GM20431 (cell line): Measurements from ENCODE around the gene POMT1.
"Not testable (repeated sequence)": the region's sequence is repeated elsewhere in the genome, so short reads cannot be mapped to it uniquely, and the experiment has no call there.

ENCODE experiments used
- in situ Hi-C: fragments of 300-500 bp; cut with MseI, MboI; formaldehyde crosslinking; loops from one replicate; pipeline ENCODE4 v1.15.0; 2020; ENCODE audit warnings: low sequenced_read_pairs; ENCODE audit not compliant: unreplicated experiment

POMT1 gene

DNA sequence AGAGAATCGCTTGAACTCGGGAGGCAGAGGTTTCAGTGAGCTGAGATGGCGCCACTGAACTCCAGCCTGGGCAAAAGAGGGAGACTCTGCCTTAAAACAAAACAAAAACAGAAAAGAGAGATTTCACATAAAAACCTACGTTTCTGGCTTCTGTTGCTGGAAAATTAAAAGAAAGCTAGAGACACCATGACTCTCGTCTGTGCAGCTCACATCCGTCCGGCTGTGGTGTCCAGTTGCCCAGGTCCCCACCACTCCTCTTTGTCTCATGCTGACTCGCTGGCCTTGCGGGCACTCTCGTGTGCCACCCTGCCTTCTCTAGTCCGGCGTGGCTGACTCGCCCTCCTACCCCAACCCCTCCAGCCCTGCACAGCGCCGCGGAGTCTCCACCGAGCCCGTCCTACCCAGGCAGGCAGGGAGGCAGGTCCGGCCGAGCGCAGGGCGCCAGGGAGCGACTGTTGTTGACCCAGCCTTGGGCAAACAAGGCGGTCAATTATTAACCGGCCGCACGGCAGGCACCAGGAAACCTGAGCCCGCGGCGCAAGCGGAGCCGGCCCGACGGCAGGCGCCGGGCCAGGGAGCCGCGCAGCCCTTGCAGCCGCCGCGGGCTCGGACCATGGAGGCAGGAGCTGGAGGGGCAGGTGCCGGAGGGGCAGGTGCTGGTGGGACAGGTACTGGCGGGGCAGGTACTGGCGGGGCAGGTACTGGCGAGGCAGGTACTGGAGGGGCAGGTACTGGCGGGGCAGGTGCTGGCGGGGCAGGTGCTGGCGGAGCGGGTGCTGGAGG is 42.5 kb downstream of the POMT1 start, which contains the start of gene PRRT1B:
PRRT1B (plus strand) TSS at position 521 of the 783 bp plus-strand sequence; CDS start at position 614, 93 bp downstream.
- in situ Hi-C loops: no loop called here

- in situ Hi-C loops: no loop called here
Measured at GRCh38 chr9:131545786-131546335, 43.1 kb downstream of the POMT1 start.

GRCh38 chr9:131546336-131547084 is 43.8 kb downstream of the POMT1 start:
- in situ Hi-C loops: no loop called here

GRCh38 chr9:131549186-131549585 is 46.5 kb downstream of the POMT1 start:
- in situ Hi-C loops: not testable (repeated sequence)

DNA sequence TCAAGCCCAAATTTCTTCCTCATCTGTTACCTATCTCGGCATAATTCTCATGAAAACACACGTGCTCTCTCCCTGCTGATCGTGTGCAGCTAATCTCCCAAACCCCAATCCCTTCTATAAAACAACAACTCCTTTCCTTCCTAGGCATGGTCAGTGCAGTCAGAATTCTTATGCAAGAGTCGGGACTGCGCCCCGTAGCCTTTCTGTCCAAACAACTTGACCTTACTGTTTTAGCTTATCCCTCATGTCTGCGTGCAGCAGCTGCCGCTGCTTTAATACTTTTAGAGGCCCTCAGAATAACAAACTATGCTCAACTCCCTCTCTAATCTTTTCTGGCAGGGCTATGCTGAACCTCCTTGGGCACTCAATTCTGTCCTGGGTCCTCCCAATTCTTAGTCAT is 47.7 kb downstream of the POMT1 start:
- in situ Hi-C loops: not testable (repeated sequence)

- in situ Hi-C loops: no loop called here
Measured at GRCh38 chr9:131552030-131552429, 49.3 kb downstream of the POMT1 start.

DNA sequence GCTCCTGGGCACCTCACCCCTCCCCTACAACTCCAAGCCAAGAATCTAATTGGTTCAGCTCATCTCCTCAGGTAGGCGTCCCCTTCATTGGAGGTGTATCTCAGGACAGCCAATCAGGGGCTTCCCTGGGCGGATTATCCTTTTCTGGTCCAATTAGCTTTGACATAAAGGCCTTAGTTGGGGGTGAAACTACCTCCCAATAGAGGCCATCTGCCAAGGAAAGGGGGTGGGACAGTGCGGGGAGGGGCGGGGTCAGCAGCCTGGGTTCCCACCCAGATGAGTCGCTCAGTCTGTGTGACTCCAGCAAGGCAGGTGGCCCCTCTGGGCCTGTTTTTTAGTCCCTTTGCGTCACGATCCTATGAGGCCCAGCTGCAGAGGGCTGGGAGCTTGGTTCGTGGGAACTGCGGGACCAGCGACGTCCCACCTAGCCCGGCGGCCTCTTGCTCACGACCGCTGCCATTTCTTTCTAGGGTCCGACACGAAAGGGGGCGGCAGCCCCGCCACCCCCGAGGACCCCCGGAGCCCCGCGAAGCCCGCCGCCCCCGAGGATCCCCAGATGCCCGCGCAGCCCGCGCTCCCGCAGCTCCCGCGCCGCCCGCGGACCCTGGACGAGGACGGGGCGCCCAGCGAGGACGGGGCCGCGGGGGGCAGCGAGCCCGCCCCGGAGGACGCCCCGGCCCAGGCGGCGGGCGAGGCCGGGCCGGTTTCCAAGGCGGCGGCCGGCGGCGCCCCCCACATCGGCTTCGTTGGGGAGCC is 51.5 kb downstream of the POMT1 start:
- in situ Hi-C loops: no loop called here

DNA sequence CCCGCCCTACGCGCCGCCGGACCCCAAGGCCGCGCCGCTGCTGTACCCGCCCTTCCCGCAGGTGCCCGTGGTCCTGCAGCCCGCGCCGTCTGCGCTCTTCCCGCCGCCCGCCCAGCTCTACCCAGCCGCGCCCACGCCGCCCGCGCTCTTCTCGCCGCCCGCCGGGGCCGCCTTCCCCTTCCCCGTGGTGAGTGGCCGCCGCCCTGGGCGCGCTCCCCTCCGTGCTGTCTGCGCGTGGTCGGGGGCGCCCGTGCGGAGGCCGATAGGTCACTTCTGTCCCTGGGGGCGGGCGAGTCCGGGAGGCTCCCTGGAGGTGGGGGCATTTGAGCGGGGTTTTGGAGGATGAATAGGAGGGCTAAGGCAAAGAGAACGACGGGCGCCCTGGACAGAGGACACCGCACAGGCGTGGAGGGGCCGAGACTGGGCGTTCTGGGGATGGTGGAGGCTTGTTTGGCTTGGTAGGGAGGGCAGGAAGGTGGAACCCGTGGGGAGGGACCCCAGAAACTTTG is 52.2 kb downstream of the POMT1 start:
- in situ Hi-C loops: no loop called here

DNA sequence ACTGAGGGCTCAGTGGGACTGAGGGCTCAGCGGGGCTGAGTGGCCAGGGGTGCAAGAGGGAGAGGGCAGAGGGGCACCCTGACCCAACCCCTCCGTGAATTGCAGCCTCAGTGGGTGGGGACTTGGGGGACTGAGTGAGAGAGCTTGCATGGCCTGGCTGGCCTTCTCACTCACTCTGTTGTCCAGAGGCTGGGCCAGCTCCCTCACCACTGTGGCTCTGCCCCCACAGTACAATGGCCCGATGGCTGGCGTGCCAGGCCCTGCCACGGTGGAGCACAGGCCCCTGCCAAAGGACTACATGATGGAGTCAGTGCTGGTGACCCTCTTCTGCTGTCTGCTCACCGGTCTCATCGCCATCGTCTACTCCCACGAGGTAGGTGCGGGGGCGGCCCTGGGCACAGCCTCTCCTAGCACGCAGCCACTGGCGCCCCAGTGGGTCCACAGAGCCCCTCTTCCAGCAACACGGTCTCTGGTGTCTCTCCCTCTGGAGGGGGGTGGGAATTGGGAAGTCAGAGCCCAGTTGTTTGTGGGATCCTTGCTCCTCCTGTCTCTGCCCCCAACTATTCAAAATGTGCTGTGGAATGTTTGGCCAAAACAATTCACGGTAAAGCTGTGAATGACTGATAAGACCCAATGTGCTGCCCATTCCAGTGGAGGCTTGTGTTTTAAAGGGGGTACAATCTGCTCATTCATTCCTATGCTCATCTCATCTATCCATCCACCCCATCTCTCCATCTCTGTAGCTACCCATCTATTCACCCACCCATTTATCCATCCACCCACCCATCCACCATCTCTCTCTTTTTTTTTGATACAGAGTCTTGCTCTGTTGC is 53.3 kb downstream of the POMT1 start:
- in situ Hi-C loops: no loop called here

- in situ Hi-C loops: no loop called here
Measured at GRCh38 chr9:131557855-131558548, 55.3 kb downstream of the POMT1 start.

DNA sequence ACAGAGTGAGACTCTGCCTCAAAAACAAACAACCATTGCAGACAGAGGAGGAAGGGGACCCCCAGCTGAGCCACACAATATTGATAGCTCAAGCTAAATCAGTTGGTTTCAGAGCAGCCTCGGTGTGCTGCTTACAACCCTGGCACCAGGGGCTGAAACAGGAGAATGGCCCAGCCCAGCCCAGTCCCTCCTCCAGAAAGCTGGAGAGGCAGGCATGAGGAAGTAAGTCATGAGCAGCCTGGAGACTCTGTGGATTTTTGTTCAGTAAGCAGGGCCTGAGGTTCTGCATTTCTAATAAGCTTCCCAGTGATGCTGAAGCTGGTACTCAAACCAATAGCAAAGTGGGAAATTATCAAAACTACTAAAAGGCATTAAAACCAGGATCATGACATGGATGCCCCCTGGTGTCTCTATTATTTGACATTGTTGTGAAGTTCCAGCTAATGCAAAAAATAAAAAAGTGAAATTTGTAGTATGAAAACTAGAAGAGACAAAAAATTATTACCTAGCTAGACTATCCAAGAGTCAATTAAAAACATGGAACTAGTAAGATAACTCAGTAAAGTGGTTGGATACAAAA is 56.8 kb downstream of the POMT1 start:
- in situ Hi-C loops: no loop called here

GRCh38 chr9:131562032-131562959 is 59.6 kb downstream of the POMT1 start:
- in situ Hi-C loops: no loop called here

DNA sequence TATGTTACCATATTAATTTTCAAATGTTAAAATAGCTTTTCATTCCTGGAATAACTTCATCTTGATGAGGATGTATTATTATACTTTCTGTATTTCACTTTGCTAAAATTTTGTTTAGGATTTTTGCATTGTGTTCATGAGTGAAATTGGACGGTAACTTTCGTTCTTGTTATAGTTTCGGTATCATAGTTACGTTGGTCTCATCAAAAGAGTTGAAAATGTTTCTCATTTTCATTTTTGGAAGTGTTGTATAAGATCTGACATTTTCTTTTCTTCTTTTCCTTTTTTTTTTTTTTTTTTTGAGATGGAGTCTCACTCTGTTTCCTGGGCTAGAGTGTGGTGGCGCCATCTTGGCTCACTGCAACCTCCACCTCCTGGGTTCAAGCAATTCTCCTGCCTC is 62.7 kb downstream of the POMT1 start:
- in situ Hi-C loops: no loop called here

DNA sequence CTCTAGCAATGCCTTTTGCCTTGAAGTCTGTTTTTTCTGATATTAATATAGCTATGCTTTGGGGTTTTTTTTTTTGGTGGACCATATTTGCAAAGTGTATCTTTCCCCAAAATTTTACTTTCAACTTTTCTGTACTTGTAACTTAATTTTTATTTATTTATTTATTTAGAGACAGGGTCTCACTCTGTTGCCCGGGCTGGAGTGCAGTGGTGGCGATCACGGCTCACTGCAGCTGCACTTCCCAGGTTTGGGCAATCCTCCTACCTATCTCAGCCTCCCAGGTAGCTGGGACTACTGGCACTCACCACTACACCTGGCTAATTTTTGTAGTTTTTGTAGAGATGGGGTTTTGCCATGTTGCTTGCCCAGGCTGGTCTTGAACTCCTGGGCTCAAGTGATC is 63.4 kb downstream of the POMT1 start:
- in situ Hi-C loops: no loop called here

DNA sequence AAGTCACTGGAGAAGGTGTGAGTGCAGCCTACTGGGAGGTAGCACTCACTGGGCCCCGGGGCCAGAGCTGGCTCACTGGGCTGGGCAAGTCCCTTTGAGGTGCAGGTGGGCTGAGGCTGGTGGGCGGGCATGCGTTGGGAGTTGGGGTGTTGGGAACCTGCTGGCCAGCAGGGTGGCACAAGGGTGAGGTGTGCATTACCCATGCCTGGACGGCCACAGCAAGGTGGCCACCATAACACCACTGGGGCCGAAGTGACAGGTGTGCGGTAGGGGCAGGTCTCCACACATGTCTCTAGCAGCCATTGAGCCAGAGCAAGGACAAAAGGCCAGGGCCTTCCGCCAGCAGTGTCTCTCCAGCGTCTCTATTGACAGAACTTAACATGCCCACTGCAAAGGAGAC is 65.2 kb downstream of the POMT1 start:
- in situ Hi-C loops: no loop called here
